ENCODE data around the gene INS. TPM values are rescaled to one million over a fixed set of nuclear protein-coding genes. Genes with fewer than 3 reads are reported as not detected.

The INS gene
- total and polyA plus RNA-seq, 2 of the 13 experiments (the other 11 are each of a cell fraction or from before 2014, with no cell fraction given), result not detected

DNA sequence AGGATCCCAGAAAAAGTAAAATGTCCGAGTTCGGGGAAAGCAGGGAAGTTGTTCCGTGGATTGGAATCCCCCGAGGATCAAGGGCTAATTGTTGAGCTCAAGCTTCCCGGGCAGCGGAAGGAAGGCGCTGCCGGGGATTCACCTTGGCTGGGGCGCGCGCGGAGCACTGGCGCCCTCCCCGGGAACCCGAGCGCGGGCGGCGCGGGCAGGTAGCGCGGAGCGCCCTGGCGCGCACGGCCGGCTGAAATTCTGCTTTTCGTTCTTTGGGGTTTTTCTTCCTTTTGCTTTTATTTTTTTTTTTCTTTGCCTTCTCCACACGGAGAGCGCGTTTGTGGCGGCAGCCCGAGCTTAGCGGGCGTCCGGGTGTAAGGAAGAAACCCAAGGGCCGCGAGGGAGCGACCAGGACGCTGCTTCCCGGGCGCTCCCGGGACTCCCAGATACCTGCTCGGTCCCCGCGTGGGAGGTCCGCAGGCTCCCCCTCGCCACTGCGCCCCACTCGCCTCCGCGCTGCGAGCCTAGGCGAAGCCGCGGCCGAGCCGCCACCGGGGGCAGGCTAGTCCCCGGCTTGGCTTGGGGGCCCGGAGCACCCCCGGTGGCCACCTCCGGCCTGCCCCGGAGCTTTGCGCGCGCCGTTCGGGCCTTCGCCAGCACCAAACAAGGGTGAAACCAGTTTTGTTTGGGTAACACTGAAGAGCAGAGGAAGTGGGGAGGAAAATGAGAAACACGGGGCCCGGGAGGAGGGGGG, 17.0 kb downstream of the INS start (continued):
- TF ChIP-seq, protein P1, sequence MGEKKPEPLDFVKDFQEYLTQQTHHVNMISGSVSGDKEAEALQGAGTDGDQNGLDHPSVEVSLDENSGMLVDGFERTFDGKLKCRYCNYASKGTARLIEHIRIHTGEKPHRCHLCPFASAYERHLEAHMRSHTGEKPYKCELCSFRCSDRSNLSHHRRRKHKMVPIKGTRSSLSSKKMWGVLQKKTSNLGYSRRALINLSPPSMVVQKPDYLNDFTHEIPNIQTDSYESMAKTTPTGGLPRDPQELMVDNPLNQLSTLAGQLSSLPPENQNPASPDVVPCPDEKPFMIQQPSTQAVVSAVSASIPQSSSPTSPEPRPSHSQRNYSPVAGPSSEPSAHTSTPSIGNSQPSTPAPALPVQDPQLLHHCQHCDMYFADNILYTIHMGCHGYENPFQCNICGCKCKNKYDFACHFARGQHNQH (CRISPR knock-in tag; IDR thresholded peaks at IDR 0.05), result 0 out of 2 replicates have a peak, but pooled peaks have one; percentile 11
- 0 out of 2 replicates have a peak, but pooled peaks have one; percentile 4 for TF ChIP-seq ZFX (CRISPR knock-in tag; IDR thresholded peaks at IDR 0.05; ENCODE audit: low read depth)
- TF ChIP-seq ZNF773 (CRISPR knock-in tag; IDR thresholded peaks at IDR 0.05; ENCODE audit: borderline replicate concordance), result no peak
- TF ChIP-seq EZH2 (conservative IDR thresholded peaks at IDR 0.05; ENCODE audit: low read depth, low read length), result 0 out of 2 replicates have a peak, but pooled peaks have one; percentile 86
- TF ChIP-seq, protein P2, sequence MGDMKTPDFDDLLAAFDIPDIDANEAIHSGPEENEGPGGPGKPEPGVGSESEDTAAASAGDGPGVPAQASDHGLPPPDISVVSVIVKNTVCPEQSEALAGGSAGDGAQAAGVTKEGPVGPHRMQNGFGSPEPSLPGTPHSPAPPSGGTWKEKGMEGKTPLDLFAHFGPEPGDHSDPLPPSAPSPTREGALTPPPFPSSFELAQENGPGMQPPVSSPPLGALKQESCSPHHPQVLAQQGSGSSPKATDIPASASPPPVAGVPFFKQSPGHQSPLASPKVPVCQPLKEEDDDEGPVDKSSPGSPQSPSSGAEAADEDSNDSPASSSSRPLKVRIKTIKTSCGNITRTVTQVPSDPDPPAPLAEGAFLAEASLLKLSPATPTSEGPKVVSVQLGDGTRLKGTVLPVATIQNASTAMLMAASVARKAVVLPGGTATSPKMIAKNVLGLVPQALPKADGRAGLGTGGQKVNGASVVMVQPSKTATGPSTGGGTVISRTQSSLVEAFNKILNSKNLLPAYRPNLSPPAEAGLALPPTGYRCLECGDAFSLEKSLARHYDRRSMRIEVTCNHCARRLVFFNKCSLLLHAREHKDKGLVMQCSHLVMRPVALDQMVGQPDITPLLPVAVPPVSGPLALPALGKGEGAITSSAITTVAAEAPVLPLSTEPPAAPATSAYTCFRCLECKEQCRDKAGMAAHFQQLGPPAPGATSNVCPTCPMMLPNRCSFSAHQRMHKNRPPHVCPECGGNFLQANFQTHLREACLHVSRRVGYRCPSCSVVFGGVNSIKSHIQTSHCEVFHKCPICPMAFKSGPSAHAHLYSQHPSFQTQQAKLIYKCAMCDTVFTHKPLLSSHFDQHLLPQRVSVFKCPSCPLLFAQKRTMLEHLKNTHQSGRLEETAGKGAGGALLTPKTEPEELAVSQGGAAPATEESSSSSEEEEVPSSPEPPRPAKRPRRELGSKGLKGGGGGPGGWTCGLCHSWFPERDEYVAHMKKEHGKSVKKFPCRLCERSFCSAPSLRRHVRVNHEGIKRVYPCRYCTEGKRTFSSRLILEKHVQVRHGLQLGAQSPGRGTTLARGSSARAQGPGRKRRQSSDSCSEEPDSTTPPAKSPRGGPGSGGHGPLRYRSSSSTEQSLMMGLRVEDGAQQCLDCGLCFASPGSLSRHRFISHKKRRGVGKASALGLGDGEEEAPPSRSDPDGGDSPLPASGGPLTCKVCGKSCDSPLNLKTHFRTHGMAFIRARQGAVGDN (CRISPR knock-in tag; IDR thresholded peaks at IDR 0.05), result peak; percentile 64
- 0 out of 2 replicates have a peak, but pooled peaks have one; percentile 18 for TF ChIP-seq HDAC1 (CRISPR knock-in tag; IDR thresholded peaks at IDR 0.05)
- TF ChIP-seq HNRNPLL (IDR thresholded peaks at IDR 0.05; ENCODE audit: low read depth, low read length, poor library complexity, severe bottlenecking), result peak; percentile 39
- peak; percentile 75 for TF ChIP-seq STAG1 (CRISPR knock-in tag; IDR thresholded peaks at IDR 0.05)
- peak; percentile 58 for TF ChIP-seq CTCF (CRISPR knock-in tag; IDR thresholded peaks at IDR 0.05)
- TF ChIP-seq EED (CRISPR knock-in tag; IDR thresholded peaks at IDR 0.05), result no peak
- TF ChIP-seq ZSCAN20 (CRISPR knock-in tag; IDR thresholded peaks at IDR 0.05; ENCODE audit: borderline replicate concordance), result 0 out of 2 replicates have a peak, but pooled peaks have one; percentile 23

Measured in HepG2 (cell line).